Epithelial cell of proximal tubule (primary cell): ENCODE measurements around the gene TOP3B. TPM values are rescaled to one million over a fixed set of nuclear protein-coding genes. Genes with fewer than 3 reads are reported as not detected.

Source experiments
- DNase-seq: peaks from one replicate; pipeline ENCODE4 v3.0.0-alpha.2; 2011; ENCODE audit warnings: low read depth
- H3K4me3 ChIP-seq: 2 replicates; pipeline ENCODE4 v1.5.1; 2011; ENCODE audit warnings: low read depth, mild to moderate bottlenecking, low read length
- CTCF ChIP-seq: conservative IDR thresholded peaks from 2 replicates; pipeline ENCODE4 v1.5.1; 2012; ENCODE audit warnings: low read depth, mild to moderate bottlenecking, low read length
- total RNA-seq: library from RNA; depleted of rRNA; stranded (reverse); fragments of >200 nt; gene quantifications from 2 replicates; pipeline ENCODE4 v1.2.3, GENCODE V29; 2015

The TOP3B gene
- total RNA-seq, 1 donor from 2014 or later = 27.9 TPM

GRCh38 chr22:21991774-21992173 lies 9.2 kb upstream of the TOP3B start:
- no peak for TF ChIP-seq CTCF
- H3K4me3 ChIP-seq = no peak overlapping the region
- DNase-seq = no peak

GRCh38 chr22:21991304-21991596 lies 8.7 kb upstream of the TOP3B start:
- DNase-seq = no peak
- TF ChIP-seq CTCF = no peak
- no peak overlapping the region for H3K4me3 ChIP-seq

DNA sequence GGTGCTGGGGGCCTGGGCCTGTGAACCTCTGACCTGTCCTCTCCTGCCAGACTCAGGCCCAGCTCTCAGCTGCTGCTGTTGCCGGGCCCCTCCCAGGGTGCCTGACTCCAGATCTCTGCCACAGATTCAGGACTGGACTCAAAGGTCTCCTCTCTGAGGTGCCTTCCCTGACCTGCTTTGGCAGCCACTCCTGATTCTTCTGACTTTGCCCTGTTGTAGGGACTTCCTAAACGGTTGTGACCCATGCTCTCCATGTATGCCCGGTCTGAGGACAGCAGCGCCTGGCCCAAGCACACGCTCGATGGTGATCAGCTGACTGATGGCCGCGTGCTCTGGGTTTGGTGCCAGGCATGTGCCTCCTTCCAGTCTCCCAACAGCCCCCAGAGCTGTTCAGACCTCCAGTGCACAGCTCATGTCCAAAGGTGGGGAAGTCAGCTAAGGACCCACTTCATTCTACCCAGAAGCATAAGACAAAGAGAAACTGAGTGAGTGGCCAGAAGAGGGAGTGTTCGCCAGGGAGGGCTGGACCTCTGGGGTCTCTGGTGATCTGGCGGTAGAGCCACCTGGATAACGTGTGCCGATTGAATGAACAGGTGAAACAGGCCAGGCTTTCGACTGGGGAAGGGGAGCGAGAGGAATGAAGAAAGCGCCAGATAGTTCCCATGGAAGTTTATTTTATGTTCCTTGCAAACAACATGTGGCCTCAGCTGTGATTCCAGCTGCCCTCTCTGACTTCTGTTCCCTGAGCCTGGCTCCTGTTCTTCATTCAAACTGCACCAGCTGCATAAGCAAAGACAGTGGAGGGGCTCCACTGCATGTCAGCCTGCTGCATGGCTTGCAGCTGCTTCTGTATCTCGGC lies 8.1 kb upstream of the TOP3B start:
- no peak for DNase-seq
- TF ChIP-seq CTCF = no peak

DNA sequence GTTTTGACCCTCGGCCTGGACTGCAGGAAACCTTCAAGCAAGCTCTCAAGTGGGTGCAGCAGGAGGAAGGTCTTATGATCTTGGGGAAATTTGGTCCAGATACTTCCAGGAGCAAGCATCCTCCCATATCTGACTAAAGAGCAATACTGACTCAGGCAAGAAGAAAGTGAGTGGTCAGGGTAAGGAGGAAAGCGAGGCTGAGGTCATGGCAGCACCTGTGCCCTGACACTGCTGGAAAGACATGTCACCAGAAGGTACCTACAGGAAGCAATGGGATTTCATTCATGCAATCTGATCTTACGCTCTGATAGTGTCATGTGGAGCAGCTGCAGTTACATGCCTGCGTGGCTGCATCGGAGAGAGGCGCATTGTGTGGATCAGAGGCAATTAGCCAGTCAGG lies 6.5 kb upstream of the TOP3B start:
- DNase-seq = no peak
- TF ChIP-seq CTCF = no peak
- H3K4me3 ChIP-seq = no peak overlapping the region

More for the DNA sequence above, 8.1 kb upstream of the TOP3B start:
- H3K4me3 ChIP-seq = no peak overlapping the region

DNA sequence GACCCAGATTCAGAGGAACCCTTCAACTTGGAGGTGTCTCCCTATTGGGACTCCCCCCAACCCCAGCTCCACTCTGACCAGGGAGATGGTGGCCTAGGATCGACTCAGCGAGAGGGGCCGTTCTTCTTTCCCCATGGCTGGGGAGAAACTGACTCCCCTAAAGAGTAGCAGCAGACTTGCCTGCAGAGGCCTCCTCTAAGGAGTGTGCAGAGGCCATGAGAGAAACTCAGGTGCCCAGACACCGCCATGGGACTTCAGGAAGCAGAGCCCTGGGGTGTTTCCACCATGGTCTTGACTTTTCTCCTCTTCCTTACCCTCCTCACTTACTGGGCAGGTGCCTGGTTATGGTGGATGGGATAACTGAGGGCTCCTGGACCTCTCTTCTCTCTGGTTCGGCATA lies 2.6 kb upstream of the TOP3B start:
- no peak overlapping the region for H3K4me3 ChIP-seq
- TF ChIP-seq CTCF = no peak
- no peak for DNase-seq

- TF ChIP-seq CTCF = peak; percentile 46
- H3K4me3 ChIP-seq = no peak overlapping the region
- no peak for DNase-seq
Observed at GRCh38 chr22:21984793-21985192, 2.2 kb upstream of the TOP3B start.

DNA sequence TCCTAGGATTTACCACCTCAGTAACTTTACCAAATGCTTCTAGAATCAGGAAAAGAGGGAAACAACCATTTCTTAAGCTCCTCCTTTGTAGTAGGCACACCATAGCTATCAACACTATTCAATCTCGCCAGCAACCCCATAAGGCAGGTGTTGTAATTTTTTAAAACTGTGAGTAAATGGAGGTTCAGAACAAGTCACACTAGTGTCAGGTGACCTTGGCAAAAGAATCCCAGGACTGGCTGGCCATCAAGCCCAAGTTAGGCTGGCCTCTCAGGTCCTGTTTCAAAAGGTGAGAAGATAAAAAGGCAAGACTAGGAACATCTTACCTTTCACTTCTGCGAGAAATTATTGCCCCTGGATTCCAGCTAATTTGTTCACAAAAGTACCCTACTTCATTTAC lies 713 bp downstream of the TOP3B start:
- no peak for TF ChIP-seq CTCF
- peak overlapping the region; percentile 100 for H3K4me3 ChIP-seq
- DNase-seq = no peak
